UCSD-AML1 (cell line): ENCODE measurements around the gene KRT32.
"Not testable (repeated sequence)": the region's sequence is repeated elsewhere in the genome, so short reads cannot be mapped to it uniquely, and the experiment has no call there.

Source experiments
- DNase-seq: peaks from one replicate; lab custom pipeline; 2025; ENCODE audit not compliant: unreplicated experiment; lab: John Stamatoyannopoulos, UW

The KRT32 gene

GRCh38 chr17:41430376-41430775, 36.8 kb downstream of the KRT32 start:
- DNase-seq: not testable (repeated sequence)

- no peak for DNase-seq
These were observed 37.5 kb downstream of the KRT32 start for GRCh38 chr17:41429667-41430066.

- no peak for DNase-seq
These were observed 38.4 kb downstream of the KRT32 start for GRCh38 chr17:41428591-41429291.

GRCh38 chr17:41424111-41424635, 43.0 kb downstream of the KRT32 start, which contains the start of gene KRT37:
Gene KRT37 (minus strand): TSS chr17:41424585. CDS start chr17:41424523, 62 bp downstream.
- no peak for DNase-seq

- DNase-seq: not testable (repeated sequence)
These were observed 44.6 kb downstream of the KRT32 start for GRCh38 chr17:41422586-41422985.

GRCh38 chr17:41421617-41422016, 45.6 kb downstream of the KRT32 start:
- no peak for DNase-seq

- no peak for DNase-seq
These were observed 46.1 kb downstream of the KRT32 start for GRCh38 chr17:41421116-41421515.

- DNase-seq: no peak
These were observed 47.1 kb downstream of the KRT32 start for GRCh38 chr17:41420134-41420533.

- no peak for DNase-seq
These were observed 47.5 kb downstream of the KRT32 start for GRCh38 chr17:41419716-41420115.

- no peak for DNase-seq
These were observed 48.9 kb downstream of the KRT32 start for GRCh38 chr17:41418116-41418860.

- DNase-seq: no peak
These were observed 49.6 kb downstream of the KRT32 start for GRCh38 chr17:41417576-41418015.

- no peak for DNase-seq
These were observed 50.1 kb downstream of the KRT32 start for GRCh38 chr17:41417127-41417526.

GRCh38 chr17:41416479-41416878, 50.7 kb downstream of the KRT32 start:
- DNase-seq: no peak

GRCh38 chr17:41415833-41416335, 51.3 kb downstream of the KRT32 start:
- DNase-seq: no peak

- DNase-seq: no peak
These were observed 51.8 kb downstream of the KRT32 start for GRCh38 chr17:41415411-41415810.

GRCh38 chr17:41413982-41414381, 53.2 kb downstream of the KRT32 start:
- DNase-seq: no peak

- DNase-seq: no peak
These were observed 53.7 kb downstream of the KRT32 start for GRCh38 chr17:41413353-41413957.

GRCh38 chr17:41411072-41411840, 55.9 kb downstream of the KRT32 start:
- no peak for DNase-seq
